HepG2 (cell line): ENCODE data around the gene CTNNA2.

Experiments used
- POLR2AphosphoS5 ChIP-seq: IDR thresholded peaks from 2 replicates; pipeline ENCODE4 v1.6.1; 2012; ENCODE audit warnings: low read depth, low read length
- RAD21 ChIP-seq: fragments of 450-650 bp; formaldehyde crosslinking; IDR thresholded peaks from 2 replicates; pipeline ENCODE4 v1.5.0; 2020; ENCODE audit warnings: mild to moderate bottlenecking
- SALL2 ChIP-seq: sonication (generic); formaldehyde crosslinking; IDR thresholded peaks from 2 replicates; pipeline ENCODE4 v1.8.1; 2023; ENCODE audit warnings: mild to moderate bottlenecking, missing genetic modification reagents, inconsistent platforms
- SNRNP70 ChIP-seq: fragments of 200-400 bp; formaldehyde crosslinking; IDR thresholded peaks from 2 replicates; pipeline ENCODE4 v1.6.1; 2017; ENCODE audit warnings: mild to moderate bottlenecking, low read depth, low read length, moderate library complexity
- TF ChIP-seq, protein P1 (sequence below): sonication (generic); formaldehyde crosslinking; IDR thresholded peaks from 2 replicates; pipeline ENCODE4 v1.5.0; 2020; ENCODE audit warnings: missing genetic modification reagents

DNA sequence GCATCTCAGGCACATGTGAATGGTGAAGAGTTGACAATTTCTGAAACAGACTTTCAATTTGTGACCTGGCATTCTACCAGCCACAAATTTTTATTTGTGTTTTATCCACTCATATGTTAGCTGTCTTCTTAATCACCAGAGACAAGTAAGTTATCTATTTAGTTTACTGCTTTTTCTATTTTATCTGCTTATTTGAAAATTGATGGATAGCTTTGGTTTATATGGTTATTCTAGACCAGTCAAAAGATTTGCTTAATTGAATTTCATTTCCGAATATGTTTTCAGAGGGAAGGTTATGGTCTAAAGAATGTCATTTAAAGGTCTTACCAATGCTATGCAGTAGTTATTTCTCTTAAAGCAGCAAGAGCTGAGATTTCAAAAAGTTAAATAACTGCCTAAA lies 835.2 kb downstream of the CTNNA2 start:
- TF ChIP-seq SNRNP70: no peak
- no peak for TF ChIP-seq POLR2AphosphoS5
- TF ChIP-seq, protein P1, sequence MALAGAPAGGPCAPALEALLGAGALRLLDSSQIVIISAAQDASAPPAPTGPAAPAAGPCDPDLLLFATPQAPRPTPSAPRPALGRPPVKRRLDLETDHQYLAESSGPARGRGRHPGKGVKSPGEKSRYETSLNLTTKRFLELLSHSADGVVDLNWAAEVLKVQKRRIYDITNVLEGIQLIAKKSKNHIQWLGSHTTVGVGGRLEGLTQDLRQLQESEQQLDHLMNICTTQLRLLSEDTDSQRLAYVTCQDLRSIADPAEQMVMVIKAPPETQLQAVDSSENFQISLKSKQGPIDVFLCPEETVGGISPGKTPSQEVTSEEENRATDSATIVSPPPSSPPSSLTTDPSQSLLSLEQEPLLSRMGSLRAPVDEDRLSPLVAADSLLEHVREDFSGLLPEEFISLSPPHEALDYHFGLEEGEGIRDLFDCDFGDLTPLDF (CRISPR knock-in tag): no peak
- no peak for TF ChIP-seq RAD21 (CRISPR knock-in tag)
- TF ChIP-seq SALL2: no peak
